GM10266 (cell line): ENCODE results near the gene CHI3L2.

Experiments used
- DNase-seq: peaks from one replicate; pipeline ENCODE4 v3.0.0; 2012; ENCODE audit errors: extremely low spot score
- CTCF ChIP-seq: IDR thresholded peaks from 2 replicates; pipeline ENCODE4 v1.5.1; 2012; ENCODE audit warnings: mild to moderate bottlenecking, low read depth; ENCODE audit not compliant: control insufficient read depth, insufficient read depth; ENCODE audit errors: missing control alignments

Gene CHI3L2

GRCh38 chr1:111286912-111287311, 59.4 kb downstream of the CHI3L2 start:
- no peak for TF ChIP-seq CTCF
- DNase-seq: no peak

GRCh38 chr1:111289371-111289770, 61.9 kb downstream of the CHI3L2 start:
- no peak for TF ChIP-seq CTCF

GRCh38 chr1:111290104-111290503, 62.6 kb downstream of the CHI3L2 start:
- no peak for DNase-seq

More at GRCh38 chr1:111289371-111289770, 61.9 kb downstream of the CHI3L2 start:
- no peak for DNase-seq

DNA sequence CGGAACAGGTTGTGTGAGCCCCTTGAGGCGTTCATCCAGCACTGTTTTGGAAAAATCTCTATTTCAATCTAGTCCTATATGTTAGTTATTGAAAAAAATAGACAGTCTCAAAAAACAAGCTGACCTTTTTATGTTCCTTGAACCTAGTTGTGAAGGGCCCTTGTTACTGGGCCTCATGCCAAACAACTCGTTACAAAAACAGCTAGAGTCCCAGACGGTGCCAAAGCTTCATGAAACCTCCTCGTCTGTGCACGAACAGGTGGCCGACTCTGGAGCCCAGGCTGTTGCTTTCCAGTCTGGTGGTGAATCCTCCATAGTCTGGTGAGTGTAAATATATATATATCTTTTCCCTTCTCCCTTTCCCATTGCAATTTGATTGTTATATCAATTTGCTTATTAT, 63.1 kb downstream of the CHI3L2 start, which contains the start of gene CHIA:
TSS of gene CHIA (plus strand) at position 222 of the 400 bp plus-strand sequence. CDS start 19,617 bp downstream, outside the sequence.
- DNase-seq: no peak
- TF ChIP-seq CTCF: no peak

More at GRCh38 chr1:111290104-111290503, 62.6 kb downstream of the CHI3L2 start:
- TF ChIP-seq CTCF: no peak
